Breast epithelium (tissue), 3 donors: Measurements from ENCODE around the gene C5.

Source experiments
- POLR2A ChIP-seq: fragments of 450-650 bp; IDR thresholded peaks from one replicate; pipeline ENCODE4 v1.6.1; 2016; ENCODE audit warnings: antibody characterized with exemption, mild to moderate bottlenecking, moderate library complexity
- POLR2AphosphoS5 ChIP-seq, 3 donors: sonication (generic); formaldehyde crosslinking; IDR thresholded peaks; one replicate each; pipeline ENCODE4 v1.6.1; 2017; ENCODE audit warnings: antibody characterized with exemption in 3 of 3
- TF ChIP-seq, protein P1 (sequence below), 3 donors: fragments of 450-650 bp; IDR thresholded peaks; one replicate each; pipeline ENCODE4 v1.5.1; 2016 to 2017; ENCODE audit warnings: antibody characterized with exemption in 3 of 3, mild to moderate bottlenecking in 3 of 3, moderate library complexity in 3 of 3

DNA sequence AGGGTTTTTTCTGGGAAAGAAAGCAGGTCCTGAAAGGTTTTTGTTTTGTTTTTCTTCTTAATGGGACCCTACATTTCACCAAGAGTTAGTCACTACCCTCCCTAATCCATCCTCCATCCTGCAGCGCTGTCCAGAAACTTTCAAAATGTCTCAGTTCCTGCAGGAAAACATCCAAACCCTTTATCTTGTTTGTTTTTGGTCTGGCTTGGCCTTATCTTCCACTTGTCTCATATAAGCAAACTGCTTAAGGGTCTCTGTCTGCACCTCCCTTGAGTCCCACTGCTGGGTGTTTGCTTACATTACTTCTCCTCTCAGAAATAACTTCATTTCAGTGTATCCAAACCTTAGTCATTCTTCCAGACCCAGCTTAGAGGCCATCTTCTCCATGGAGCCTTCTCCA is 112.5 kb downstream of the C5 start:
- TF ChIP-seq, protein P1, sequence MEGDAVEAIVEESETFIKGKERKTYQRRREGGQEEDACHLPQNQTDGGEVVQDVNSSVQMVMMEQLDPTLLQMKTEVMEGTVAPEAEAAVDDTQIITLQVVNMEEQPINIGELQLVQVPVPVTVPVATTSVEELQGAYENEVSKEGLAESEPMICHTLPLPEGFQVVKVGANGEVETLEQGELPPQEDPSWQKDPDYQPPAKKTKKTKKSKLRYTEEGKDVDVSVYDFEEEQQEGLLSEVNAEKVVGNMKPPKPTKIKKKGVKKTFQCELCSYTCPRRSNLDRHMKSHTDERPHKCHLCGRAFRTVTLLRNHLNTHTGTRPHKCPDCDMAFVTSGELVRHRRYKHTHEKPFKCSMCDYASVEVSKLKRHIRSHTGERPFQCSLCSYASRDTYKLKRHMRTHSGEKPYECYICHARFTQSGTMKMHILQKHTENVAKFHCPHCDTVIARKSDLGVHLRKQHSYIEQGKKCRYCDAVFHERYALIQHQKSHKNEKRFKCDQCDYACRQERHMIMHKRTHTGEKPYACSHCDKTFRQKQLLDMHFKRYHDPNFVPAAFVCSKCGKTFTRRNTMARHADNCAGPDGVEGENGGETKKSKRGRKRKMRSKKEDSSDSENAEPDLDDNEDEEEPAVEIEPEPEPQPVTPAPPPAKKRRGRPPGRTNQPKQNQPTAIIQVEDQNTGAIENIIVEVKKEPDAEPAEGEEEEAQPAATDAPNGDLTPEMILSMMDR (IDR thresholded peaks at IDR 0.05) = no peak
- TF ChIP-seq POLR2A (no peak), POLR2AphosphoS5 (IDR thresholded peaks at IDR 0.05) (no peak)
